ENCODE data around the gene AP3D1.

- TF ChIP-seq CTCF (IDR thresholded peaks at IDR 0.05) (no peak), ZFX (IDR thresholded peaks at IDR 0.05; ENCODE audit: borderline replicate concordance) (no peak)
Observed at GRCh38 chr19:2186071-2186846, 34.9 kb upstream of the AP3D1 start.
